DMS 273 treated with DMSO at 0.1 percent for 48 hours (cell line): ENCODE measurements around the gene SMLR1.

ENCODE experiments used
- DNase-seq: peaks from one replicate; lab custom pipeline; 2025; lab: John Stamatoyannopoulos, UW

Gene SMLR1

DNA sequence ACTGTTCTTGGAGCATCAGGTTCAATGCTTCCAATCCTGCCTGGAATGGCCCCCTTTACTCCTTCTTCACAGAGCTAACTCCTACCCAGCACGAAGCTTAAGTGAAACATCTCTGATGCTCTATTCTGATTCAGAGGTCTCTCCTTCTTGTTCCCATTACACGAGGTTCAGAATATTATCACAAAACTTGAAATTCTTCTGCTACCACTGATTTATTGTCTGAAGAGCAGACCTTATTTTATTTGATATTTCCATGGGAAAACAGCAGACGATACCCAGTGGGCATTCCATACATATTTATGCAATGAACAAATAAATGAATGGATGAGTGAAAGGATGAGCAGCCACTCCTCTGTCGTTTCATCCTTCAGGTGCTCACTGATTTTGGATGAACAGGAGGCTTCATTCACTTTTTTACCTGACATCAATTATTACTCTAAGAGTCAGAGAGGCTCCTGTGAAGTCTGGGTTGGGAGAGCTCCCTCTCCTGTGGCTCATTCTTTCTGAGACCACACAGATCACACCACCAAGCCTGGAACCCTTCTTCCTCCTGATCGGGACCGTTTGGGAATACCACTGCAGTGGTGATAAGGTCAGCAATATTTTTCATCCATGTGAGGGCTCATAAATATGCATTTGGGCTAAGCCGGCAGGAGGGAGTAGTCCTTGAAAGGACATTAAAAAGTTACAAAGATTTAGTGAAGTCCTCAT is 25.8 kb downstream of the SMLR1 start:
- DNase-seq: no peak

GRCh38 chr6:130853555-130854183 is 26.5 kb downstream of the SMLR1 start:
- no peak for DNase-seq

GRCh38 chr6:130858054-130858453 is 30.8 kb downstream of the SMLR1 start:
- no peak for DNase-seq

GRCh38 chr6:130858498-130859160 is 31.4 kb downstream of the SMLR1 start:
- DNase-seq: no peak

GRCh38 chr6:130859161-130859867 is 32.1 kb downstream of the SMLR1 start:
- DNase-seq: no peak

DNA sequence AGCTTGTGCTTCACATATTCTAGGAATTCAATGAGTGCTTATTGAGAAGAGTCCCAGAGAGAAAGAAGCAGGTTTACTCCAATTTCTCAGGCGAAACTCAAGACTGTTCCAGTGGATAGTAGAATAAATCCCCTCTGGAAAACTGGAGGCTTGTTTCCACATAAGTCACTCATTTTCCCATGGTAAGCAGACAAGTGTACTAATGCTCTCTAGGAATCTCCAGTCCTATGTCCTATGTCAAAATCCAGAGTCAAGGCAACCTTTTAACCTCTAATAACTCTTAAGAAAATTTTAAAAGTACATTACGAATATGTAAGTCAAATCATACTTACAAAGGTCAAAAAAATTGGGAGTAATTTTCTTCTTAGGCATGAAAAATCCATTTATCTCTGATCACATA is 35.2 kb downstream of the SMLR1 start:
- no peak for DNase-seq

DNA sequence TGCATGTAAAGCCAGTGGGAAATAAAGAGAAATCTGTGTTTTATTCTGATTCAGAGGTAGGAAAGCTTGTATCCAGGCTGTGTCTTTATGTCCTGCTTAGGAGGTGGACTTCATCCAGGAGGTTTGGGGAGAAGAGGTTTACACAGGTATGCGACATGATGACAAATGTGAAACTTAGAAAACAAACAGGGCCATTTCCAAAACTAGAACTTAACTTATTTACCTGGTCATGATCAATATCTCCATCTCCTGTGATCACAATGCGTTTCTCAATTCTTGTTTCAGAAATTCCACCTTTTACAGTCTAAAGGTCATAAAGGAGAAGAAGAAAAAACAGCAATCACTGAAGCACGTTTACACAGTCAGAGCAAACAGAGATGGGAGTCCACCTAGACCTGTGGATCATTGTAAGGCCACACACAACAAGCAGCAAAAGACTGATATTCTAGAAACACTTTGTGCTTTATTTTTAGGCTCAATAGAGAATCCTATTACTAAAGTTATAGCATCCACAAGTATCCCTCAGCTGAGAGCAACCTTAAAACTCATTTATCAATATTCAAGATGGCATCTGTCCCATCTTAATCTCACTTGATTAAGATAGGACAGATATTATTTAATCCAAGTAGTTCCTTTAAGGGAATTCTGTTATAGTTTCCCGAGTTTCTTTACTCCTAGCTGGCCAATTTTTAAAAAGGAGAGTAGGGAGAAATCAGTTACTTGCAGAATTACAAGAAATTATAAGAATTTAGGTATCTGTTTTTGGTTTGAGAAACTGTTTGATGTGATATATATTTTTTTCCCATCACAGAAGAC is 36.4 kb downstream of the SMLR1 start:
- no peak for DNase-seq

DNA sequence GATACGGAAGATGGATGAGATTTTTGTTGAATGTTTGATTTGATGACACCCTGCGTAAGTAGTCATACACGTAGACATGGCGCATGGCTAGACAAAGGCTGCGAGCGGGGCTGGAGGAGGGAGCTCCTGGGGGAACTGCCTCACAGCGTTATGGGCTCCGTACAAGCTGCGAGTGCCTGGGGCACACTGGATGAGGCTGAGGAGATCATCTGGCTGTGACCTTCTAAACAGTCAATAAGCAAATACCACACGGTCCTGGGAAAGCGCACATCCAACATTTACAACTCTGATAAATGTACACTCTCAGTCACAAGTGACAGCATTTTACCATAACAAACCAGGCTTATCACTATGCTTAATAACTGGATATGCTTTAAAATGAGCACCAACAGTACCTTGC is 37.1 kb downstream of the SMLR1 start:
- DNase-seq: no peak

GRCh38 chr6:130865793-130866192 is 38.6 kb downstream of the SMLR1 start:
- no peak for DNase-seq

DNA sequence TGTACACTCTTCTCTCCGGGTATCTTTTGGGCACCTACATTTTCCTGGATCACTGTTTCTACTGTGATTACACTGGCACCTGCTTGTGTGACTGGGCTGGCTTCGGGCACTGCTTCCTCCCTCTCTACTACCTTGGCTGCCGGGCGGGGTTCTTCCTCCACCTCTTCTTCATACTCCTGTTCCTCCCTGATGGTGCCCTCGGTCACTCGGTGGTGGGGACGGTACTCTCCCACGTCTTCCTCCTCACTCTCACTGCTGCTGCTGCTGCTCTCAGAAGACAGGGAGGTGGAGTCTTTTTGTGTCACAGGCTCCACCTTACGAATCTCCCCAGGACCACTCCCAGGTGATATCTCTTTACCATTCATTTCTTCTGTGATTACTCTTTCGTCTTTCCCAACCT is 42.5 kb downstream of the SMLR1 start:
- no peak for DNase-seq

GRCh38 chr6:130870179-130870880 is 43.1 kb downstream of the SMLR1 start:
- no peak for DNase-seq

DNA sequence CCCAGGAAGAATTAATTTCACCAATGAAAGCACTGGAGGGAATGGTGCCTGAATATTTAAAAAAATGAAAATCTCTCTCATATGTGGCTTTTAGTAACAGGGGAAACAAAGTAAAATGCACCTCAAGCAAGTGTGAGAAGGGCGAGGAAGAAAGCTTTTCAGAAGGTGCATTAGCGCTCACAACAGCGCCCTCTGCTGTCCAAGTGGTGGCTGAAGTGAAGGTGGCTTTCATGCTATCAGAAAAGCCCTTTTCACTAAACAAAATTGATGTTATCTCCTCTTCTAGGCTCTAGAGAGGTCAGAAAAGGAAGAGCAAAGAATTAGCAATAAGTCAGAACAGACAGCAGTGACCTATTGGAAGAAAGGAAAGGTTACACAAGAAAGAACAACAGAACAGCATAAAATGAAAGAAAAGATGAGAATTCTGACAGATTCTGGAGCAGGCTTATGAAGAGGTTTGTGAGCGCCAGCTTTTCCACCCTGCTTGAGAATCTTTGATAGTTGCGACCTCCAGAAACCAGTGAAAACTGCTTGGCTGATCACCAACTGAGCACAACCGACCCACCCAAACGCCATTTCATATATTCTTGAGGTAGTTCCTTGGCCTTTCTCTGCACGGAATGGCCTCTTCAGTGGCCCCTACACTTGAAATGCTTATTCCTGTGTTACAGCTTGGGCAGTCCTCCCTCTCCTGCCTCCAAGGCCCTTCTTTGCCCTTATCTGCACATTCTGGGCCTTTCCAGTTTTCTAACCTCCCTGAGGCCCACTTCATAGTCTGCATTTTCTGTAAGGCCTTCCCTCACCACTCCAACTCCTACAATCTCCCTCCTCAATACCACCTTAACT is 45.3 kb downstream of the SMLR1 start:
- no peak for DNase-seq

GRCh38 chr6:130873746-130874145 is 46.5 kb downstream of the SMLR1 start:
- DNase-seq: no peak

GRCh38 chr6:130879826-130880225 is 52.6 kb downstream of the SMLR1 start:
- DNase-seq: no peak

DNA sequence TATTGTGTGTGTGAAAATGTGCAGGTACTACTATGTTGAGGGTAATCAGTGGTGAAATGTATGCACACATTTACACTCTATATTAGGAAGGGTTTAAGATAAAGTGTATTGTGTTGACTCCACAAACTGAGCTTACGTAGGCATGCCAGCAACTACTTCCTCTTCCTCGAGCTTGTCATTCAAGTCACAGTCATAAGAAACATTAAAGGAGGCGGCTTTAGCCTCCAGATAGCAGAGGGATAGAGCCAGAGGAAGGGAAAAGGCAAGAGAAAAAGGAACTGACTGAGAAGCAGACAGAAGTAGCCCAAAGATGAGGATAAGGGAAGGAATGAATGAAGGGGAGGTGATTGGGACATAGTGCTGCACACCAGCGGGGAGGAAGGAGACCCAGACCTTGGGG is 55.2 kb downstream of the SMLR1 start:
- DNase-seq: no peak

DNA sequence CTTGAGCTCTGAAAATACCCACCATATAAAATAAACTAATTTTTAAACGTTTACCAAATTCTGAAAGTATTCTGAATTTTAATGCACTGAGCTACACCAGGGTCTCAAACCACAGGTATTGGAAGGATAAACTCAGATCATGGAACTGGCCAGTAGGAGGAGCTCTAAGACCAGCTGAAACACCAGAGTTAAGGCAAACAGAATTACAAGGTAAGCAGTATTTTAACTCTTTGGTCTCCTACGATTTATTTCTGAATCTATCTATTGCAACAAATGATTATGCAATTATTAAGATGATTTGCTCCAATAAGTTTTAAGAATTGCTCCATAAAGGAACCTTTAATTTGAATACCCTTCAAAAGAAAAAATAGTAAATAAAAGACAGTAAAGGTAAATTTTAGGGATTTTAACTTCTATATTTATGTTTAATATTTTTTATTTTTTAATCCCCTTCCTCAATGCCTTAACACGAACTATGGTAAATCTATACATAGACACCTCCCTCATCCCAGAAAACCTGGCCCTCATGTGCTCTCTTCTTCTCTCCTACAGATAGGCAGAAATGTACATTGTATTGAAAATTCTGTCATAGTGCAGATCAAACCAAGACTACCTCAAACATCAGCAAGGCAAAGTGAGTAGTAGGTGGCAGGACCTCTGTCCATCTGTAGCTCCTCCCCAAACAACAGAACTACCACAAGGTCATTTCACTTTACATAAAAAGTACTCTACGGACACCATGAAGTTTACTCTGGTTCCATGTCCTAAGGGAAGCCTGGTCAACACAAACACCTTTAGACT is 58.4 kb downstream of the SMLR1 start:
- DNase-seq: peak; percentile 11
